A549 (cell line): ENCODE data around the gene ADGRL3. TPM values are rescaled to one million over a fixed set of nuclear protein-coding genes. Genes with fewer than 3 reads are reported as not detected.

ENCODE experiments used
- ATAC-seq, 2 experiments: fragments of 200-7000 bp in 1 of 2; fragments of >200 bp in 1 of 2; cut with Nextera tagmentation in 1 of 2; cut with Tn5 transposase in 1 of 2; 3 replicates each; pipeline versions ENCODE4 v1.8.0 to v1.9.1; 2018 to 2020; ENCODE audit warnings: mild to moderate bottlenecking in 1 of 2, moderate library complexity in 1 of 2
- CTCF ChIA-PET: fragments of 300-600 bp; sonication (Branson Sonifier 250); formaldehyde crosslinking; extraction: SDS; loops from one replicate; lab custom pipeline; 2021; ENCODE audit warnings: antibody characterized with exemption, inconsistent platforms; lab: Yijun Ruan, JAX
- POLR2A ChIA-PET: fragments of 350-600 bp; formaldehyde crosslinking; extraction: SDS; loops from one replicate; lab custom pipeline; 2021; ENCODE audit warnings: antibody characterized with exemption, inconsistent platforms; lab: Yijun Ruan, JAX
- DNase-seq, 2 experiments: peaks; one replicate each; pipeline versions ENCODE4 v3.0.0 to v3.0.0-alpha.2; 2011 to 2016; ENCODE audit warnings: low read depth in 1 of 2, low spot score in 1 of 2
- FAIRE-seq: peaks from 2 replicates; lab custom pipeline; 2011; peaks lifted over from hg19 to GRCh38; lab: Jason Lieb, UNC
- H3K27ac ChIP-seq, 2 experiments: fragments of >200 bp; sonication (Bioruptor Twin); formaldehyde crosslinking; 3 replicates each; pipeline ENCODE4 v1.5.1; 2016 to 2017
- H3K4me1 ChIP-seq: fragments of >200 bp; sonication (Bioruptor Twin); formaldehyde crosslinking; 3 replicates; pipeline ENCODE4 v1.6.1; 2016
- H3K4me2 ChIP-seq: fragments of >200 bp; sonication (Bioruptor Twin); formaldehyde crosslinking; 3 replicates; pipeline ENCODE4 v1.6.1; 2016
- H3K4me3 ChIP-seq: fragments of >200 bp; sonication (Bioruptor Twin); formaldehyde crosslinking; 3 replicates; pipeline ENCODE4 v1.5.1; 2016
- H3K9me3 ChIP-seq: fragments of >200 bp; sonication (Bioruptor Twin); formaldehyde crosslinking; 3 replicates; pipeline ENCODE4 v1.6.1; 2016
- CBX2 ChIP-seq: fragments of 200-600 bp; sonication (generic); IDR thresholded peaks from 2 replicates; pipeline ENCODE4 v1.6.1; 2016; ENCODE audit warnings: low read depth, mild to moderate bottlenecking, borderline replicate concordance
- CTCF ChIP-seq: fragments of >200 bp; sonication (Bioruptor Twin); formaldehyde crosslinking; IDR thresholded peaks from 3 replicates; pipeline ENCODE4 v1.5.1; 2016
- E2F6 ChIP-seq: IDR thresholded peaks from 2 replicates; pipeline ENCODE4 v1.6.1; 2012; ENCODE audit warnings: low read depth, borderline replicate concordance
- EHF ChIP-seq: fragments of 250-450 bp; sonication (Bioruptor Pico); IDR thresholded peaks from 2 replicates; pipeline ENCODE4 v1.5.0; 2020; ENCODE audit warnings: mild to moderate bottlenecking
- ESRRA ChIP-seq: fragments of 150-350 bp; IDR thresholded peaks from 2 replicates; pipeline ENCODE4 v1.6.1; 2014; ENCODE audit warnings: mild to moderate bottlenecking, low read length, borderline replicate concordance
- FOSB ChIP-seq: fragments of 250-450 bp; sonication (Bioruptor Pico); IDR thresholded peaks from 2 replicates; pipeline ENCODE4 v1.5.0; 2020; ENCODE audit warnings: mild to moderate bottlenecking, moderate library complexity
- FOSL2 ChIP-seq, 2 experiments: fragments of 450-650 bp in 1 of 2; fragments of >200 bp in 1 of 2; sonication (Bioruptor Twin) in 1 of 2; formaldehyde crosslinking; IDR thresholded peaks; 2 replicates each; pipeline versions ENCODE4 v1.5.0 to v1.6.1; 2016 to 2020; ENCODE audit warnings: mild to moderate bottlenecking in 1 of 2, moderate library complexity in 1 of 2
- JUN ChIP-seq, 2 experiments: fragments of >200 bp; sonication (Bioruptor Twin); formaldehyde crosslinking; IDR thresholded peaks; 2 replicates in 1 of 2; 3 replicates in 1 of 2; pipeline ENCODE4 v1.6.1; 2016 to 2017
- JUNB ChIP-seq: fragments of >200 bp; sonication (Bioruptor Twin); formaldehyde crosslinking; IDR thresholded peaks from 2 replicates; pipeline ENCODE4 v1.6.1; 2016
- MYC ChIP-seq: IDR thresholded peaks from 2 replicates; pipeline ENCODE4 v1.6.1; 2012; ENCODE audit warnings: mild to moderate bottlenecking, inconsistent platforms, low read length, improper control_type of control experiment, borderline replicate concordance
- PHF8 ChIP-seq: fragments of 200-600 bp; sonication (generic); IDR thresholded peaks from 2 replicates; pipeline ENCODE4 v1.6.1; 2016; ENCODE audit warnings: low read depth, mild to moderate bottlenecking, antibody characterized with exemption, moderate library complexity, borderline replicate concordance
- POLR2A ChIP-seq: IDR thresholded peaks from 2 replicates; pipeline ENCODE4 v1.6.1; 2012; ENCODE audit warnings: mild to moderate bottlenecking, low read length
- RAD21 ChIP-seq, 2 experiments: fragments of >200 bp in 1 of 2; sonication (Bioruptor Twin) in 1 of 2; formaldehyde crosslinking in 1 of 2; IDR thresholded peaks in 1 of 2; conservative IDR thresholded peaks in 1 of 2; 2 replicates in 1 of 2; 3 replicates in 1 of 2; pipeline ENCODE4 v1.6.1; 2012 to 2018; ENCODE audit warnings: inconsistent platforms in 1 of 2
- REST ChIP-seq: fragments of 200-600 bp; sonication (generic); IDR thresholded peaks from 2 replicates; pipeline ENCODE4 v1.6.1; 2016; ENCODE audit warnings: antibody characterized with exemption, mild to moderate bottlenecking, moderate library complexity
- ZC3H11A ChIP-seq: fragments of 450-650 bp; IDR thresholded peaks from 2 replicates; pipeline ENCODE4 v1.6.1; 2014; ENCODE audit warnings: antibody characterized with exemption, mild to moderate bottlenecking
- ZNF302 ChIP-seq: fragments of 250-450 bp; sonication (Bioruptor Pico); IDR thresholded peaks from 2 replicates; pipeline ENCODE4 v1.9.0; 2021; ENCODE audit warnings: inconsistent platforms, mild to moderate bottlenecking, moderate library complexity
- WGBS: methylation state at CpG from one replicate; pipeline ENCODE4 v1.1.6; 2017; ENCODE audit errors: missing lambda C conversion rate; 5-methylcytosine and 5-hydroxymethylcytosine counted together
- polyA plus RNA-seq, 4 experiments: library from polyadenylated mRNA; depleted of rRNA in 3 of 4; stranded (reverse); fragments of >200 nt; fragmentation: RNase III in 1 of 4; extraction: RNeasy Plus Mini Kit Qiagen cat#74134 plus additional on column Dnase treatment in 1 of 4; gene quantifications; 2 replicates in 3 of 4; 3 replicates in 1 of 4; pipeline ENCODE4 v1.2.3, GENCODE V29; 2011 to 2017
- TF ChIP-seq, protein P1 (sequence below): IDR thresholded peaks from 2 replicates; pipeline ENCODE4 v1.6.1; 2012

Gene ADGRL3
- polyA plus RNA-seq, 2 of the 4 experiments (the other 2 are of a cell fraction) = 0.05 to 0.12 TPM

- no peak for ATAC-seq
- Histone ChIP-seq H3K9me3 (no peaks in the 10 kb centered on the region), H3K27ac (no peak overlapping the region), H3K4me2 (no peak overlapping the region), H3K4me1 (no peaks in the 10 kb centered on the region), H3K4me3 (no peak overlapping the region)
- no peak for FAIRE-seq
- peak in 1 of 2 experiments; percentile 11; a peak in 1 of 5 replicates for TF ChIP-seq RAD21 (conservative IDR thresholded peaks at IDR 0.05 in 1 of 2, IDR thresholded peaks at IDR 0.05 in 1 of 2)
- no peak for TF ChIP-seq E2F6
- 17% methylated on average over 4 of the region's 4 CpGs for WGBS
- peak in 1 of 2 experiments; percentile 19 for DNase-seq
- CTCF ChIA-PET = no interaction called here
- POLR2A ChIA-PET = no interaction called here
These were observed 541.4 kb downstream of the ADGRL3 start for GRCh38 chr4:61741327-61742096.

GRCh38 chr4:61750810-61751209 lies 550.7 kb downstream of the ADGRL3 start:
- Histone ChIP-seq H3K27ac (no peak overlapping the region), H3K4me2 (no peak overlapping the region), H3K9me3 (no peaks in the 10 kb centered on the region), H3K4me1 (no peaks in the 10 kb centered on the region), H3K4me3 (no peak overlapping the region)
- 67% methylated on average over 5 of the region's 5 CpGs for WGBS
- no peak for ATAC-seq
- DNase-seq = no peak
- CTCF ChIA-PET = no interaction called here
- FAIRE-seq = no peak
- no peak for TF ChIP-seq CBX2
- TF ChIP-seq JUN (IDR thresholded peaks at IDR 0.05) = no peak
- TF ChIP-seq POLR2A = no peak
- TF ChIP-seq MYC = no peak
- TF ChIP-seq ZNF302 (CRISPR knock-in tag) = no peak
- no peak for TF ChIP-seq ZC3H11A
- TF ChIP-seq EHF = no peak
- no peak for TF ChIP-seq ESRRA
- no peak for TF ChIP-seq FOSL2 (IDR thresholded peaks at IDR 0.05)
- TF ChIP-seq FOSL2 (CRISPR knock-in tag; IDR thresholded peaks at IDR 0.05) = no peak
- TF ChIP-seq CTCF = no peak
- TF ChIP-seq, protein P1, sequence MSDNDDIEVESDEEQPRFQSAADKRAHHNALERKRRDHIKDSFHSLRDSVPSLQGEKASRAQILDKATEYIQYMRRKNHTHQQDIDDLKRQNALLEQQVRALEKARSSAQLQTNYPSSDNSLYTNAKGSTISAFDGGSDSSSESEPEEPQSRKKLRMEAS = no peak
- no peak for TF ChIP-seq E2F6
- TF ChIP-seq REST = no peak
- TF ChIP-seq JUNB = no peak
- TF ChIP-seq FOSB (CRISPR knock-in tag) = no peak
- TF ChIP-seq PHF8 = no peak
- POLR2A ChIA-PET = no interaction called here
